Stimulated activated CD8-positive, alpha-beta memory T cell treated with anti-CD3 and anti-CD28 coated beads, Interleukin-12 subunit alpha, Interleukin-12 subunit beta, amount 100 ng/mL, for 1 hour (primary cell): ENCODE results near the gene AJUBA.
"Not testable (repeated sequence)": the region's sequence is repeated elsewhere in the genome, so short reads cannot be mapped to it uniquely, and the experiment has no call there.

Experiments used
- DNase-seq: peaks from one replicate; pipeline ENCODE4 v3.0.0-alpha.2; 2020; ENCODE audit warnings: low read depth

The AJUBA gene

GRCh38 chr14:23006188-23006534 lies 23.8 kb upstream of the AJUBA start:
- no peak for DNase-seq

DNA sequence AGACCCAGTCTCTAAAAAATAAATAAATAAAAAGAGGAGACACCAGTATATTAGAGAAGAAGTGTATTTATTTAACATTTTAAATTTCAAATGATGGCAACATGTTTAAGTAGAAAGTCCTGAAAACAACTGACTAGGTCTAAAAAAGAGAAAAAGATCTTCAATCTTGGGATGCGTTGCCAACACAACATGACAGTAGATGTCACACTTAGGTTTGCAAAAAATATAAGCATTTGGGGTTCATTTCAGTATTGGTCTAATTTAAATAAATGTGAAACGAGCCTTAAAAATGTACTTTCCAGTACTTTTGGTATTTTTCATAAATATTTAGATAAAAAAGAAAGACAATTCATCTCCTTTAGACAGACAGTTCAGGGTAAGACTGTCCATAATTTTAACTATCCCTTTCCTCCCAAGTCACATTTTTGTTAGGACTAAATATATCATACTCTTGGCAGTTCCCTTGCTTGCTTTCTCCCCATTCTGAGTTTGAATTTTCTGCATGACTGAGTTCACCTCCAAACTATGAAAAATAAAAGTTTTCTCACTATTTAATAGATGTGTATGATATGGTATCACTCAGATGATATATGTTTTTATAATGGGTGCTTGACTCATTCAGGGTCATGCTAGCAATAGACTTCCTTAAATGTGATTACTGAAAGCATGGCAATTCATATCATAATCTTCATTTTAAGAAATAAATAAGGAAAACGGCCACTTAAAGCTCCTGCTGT lies 23.3 kb upstream of the AJUBA start:
- DNase-seq = no peak

DNA sequence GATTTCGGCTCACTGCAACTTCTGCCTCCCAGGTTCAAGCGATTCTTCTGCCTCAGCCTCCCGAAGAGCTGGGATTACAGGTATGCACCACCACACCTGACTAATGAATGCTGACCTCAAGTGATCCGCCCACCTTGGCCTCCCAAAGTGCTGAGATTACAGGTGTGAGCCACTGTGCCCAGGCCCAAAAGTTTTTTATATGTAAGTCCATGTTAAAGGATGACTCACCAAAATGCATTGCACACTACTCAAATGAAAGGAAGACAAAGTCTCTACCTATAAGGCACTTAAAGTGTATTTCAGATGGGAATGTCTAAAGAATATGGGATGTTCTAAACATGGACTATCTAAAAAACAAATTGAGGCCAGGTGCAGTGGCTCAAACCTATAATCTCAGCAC lies 21.9 kb upstream of the AJUBA start:
- DNase-seq = not testable (repeated sequence)

DNA sequence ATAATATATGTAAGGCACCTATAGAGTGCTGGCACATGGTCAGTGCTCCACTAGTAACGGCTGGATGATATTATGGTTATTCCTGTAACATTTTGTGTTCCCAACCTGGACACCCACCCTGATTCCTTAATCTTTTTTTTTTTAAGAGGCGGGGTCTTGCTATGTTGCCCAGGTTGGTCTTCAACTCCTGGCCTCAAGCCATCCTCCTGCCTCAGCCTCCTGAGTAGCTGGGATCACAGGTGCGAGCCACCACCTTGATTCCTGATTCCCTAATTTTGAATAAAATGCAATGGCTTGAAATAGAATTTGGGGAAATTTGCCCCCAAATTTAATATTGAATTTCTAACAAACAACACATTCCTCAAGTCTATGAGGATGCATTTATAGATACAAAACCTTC lies 20.2 kb upstream of the AJUBA start:
- DNase-seq = no peak

DNA sequence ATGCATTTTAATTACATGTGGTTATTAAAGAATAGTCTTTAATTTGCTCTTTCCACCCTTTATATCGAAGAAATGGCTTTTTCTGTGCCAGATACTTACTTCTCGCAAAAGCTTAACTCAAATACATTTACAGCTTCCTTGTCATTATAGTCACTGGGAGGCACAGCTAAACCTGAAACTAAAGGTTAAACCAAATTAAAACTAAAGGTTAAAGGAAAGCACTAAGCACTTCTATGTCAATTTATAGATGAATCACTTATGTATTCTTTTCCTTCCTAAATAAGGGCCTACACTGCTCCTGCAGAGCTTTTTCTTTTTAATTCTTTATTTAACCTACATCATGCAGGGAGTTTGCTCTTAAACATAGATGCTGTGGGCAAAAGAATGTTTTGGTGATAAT lies 18.5 kb upstream of the AJUBA start:
- no peak for DNase-seq

DNA sequence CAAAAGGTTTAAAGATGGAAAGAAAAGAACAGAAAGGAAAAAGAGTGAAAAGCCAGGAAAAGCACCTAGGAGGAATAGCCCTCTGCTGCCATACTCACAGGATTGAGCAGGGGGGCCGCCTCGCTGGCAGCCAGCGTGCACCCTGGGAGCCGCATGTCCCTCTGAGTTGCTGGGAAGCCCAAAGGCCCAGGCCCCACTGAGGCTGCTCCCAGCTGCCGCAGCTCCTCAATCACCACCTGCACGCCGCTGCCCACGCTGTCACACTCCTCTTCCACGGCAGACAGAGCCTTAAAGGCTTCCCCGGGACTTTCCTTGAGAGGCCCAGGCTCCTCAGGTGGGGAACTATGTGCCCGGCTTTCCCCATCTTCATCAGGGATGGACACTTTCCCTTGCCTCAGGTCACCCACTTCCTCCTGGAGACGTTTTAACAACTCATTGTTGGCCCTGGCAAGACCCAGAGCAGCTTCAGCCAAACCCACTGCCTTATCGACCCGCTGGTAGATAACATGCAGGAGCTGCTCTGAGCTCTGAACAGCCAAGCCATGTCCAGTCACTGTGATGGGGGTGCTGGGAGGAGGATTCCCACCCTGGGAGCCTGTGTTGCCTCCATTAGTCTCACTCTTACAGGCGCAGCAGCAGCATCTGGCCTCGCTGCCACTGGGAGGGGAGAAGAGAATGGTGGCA lies 16.1 kb upstream of the AJUBA start:
- DNase-seq = no peak

DNA sequence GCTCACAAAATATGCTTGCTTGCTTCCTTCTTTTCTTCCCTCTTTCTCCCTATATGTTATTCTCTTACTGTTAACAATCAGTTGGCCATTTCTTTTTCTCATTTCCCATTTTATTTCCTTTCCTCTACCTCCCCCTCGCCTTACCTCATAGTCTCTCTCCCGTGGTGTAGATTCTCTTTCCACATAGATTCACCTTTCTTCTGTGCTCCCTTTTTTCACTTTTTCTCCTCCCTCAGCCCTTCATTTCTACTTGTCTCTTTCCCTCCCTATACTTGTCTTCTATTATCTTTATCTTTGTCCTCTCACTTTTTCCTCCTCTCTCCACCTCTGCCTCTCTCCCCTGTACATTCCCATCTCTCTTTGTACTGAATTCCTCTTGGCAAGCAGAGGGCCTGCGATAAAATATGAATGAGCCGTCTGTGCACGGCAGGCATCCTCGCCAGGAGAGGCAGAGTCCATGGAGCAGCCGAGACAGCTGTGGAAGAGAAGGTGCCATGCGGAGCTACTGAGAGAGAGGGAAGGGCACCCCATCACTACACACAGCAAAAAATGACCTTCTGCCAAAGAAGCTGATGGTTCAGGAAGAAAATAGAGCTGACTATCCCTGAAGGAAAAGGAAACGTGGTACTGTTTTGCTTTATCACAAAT lies 15.4 kb upstream of the AJUBA start:
- DNase-seq = no peak

DNA sequence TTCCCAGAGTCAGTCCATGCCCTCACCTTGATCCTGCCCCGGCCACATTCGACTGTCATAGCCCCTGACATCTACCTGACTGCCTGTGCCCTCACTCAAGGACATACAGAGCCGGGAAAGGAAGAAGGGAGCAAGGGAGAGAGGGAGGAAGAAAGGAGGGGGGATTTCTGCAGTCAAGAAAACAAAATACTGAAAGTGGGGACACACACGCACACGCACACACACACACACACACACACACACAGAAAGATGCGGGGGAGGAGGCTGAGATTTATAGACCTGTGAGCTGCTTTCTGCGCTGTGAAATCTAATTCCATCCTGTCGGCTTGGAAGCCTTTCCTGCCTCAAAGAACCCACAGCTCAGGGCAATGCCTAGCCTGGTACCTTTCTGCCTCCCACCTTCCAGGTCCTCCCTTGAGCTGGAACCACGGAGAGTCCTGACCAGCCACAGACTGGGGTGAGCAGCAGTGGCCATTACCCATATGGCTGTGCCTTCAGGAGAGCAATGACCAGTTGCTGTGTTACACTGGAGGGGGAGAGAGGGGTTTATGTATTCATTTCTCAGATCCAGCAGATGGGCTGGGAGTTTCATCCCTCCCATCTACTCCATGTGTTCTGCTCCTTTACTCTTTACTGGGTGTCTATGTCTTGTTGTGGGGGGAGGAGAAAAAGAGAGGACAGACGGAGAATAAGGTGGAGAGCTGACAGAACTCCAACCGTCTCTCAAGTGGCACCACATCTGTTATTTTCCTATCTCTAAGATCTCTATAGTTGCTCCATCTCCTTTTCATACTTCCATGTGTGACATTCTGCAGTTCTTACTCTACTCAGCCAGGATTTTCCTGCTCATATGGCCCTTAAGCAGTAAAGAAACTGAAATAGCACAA lies 14.7 kb upstream of the AJUBA start:
- no peak for DNase-seq

DNA sequence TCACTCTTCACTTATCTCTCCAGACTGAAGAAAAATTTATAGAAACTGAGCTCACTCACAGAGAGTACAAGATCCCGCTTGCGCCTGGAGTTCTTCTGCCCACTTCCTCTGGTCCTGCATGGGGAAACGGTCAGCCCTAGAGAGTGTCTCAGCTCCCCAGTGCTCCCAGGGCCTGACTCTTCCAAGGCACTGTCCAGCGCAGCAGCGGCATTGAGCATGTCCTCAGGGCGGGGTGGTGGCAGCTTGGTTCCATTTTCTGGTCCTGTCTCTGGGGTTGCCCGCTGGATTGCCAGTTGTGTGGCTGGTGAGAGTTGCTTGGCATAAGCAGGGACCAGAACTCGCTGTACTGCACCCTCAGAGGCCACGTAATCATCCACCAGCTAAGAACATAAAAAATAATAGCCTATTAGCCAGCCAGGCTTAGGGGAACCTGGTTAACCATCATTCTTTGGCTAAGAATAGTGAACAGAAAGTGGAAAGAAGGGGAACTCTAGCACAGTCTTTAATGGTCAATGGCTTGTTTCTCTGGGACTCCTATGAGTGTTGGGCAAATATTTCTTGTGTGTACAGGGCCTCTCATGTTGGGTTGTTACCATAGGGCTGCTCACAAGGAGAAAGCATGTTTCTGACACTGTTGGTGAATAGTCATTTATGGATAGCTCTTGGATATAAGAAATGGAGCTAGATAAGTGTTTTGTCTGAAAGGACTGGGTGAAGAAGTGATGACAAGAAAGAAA lies 13.7 kb upstream of the AJUBA start:
- DNase-seq = no peak

DNA sequence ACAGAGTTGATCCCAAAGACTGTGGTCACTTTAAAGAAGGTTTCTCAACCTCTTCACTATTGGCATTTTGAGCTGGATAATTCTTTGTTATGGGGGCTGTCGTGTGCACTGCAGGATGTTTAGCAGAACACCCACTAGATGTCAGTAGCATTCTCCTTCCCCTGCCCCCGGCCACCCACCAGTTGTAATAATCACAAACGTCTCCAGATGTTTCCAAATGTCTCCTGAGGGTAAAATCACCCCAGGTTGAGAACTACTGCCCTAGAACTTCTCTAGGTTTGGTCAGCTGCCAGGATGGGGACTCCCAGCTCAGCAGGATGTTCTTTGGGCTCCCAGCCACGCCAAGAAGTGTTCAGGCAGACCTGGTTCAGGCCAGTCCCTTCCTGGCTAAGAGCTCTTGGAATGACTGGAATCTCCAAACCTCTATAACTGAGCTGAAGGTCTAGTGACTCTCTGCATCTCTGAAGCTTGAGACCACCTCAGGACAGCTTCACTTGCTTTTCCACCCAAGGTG lies 12.5 kb upstream of the AJUBA start:
- DNase-seq = no peak

DNA sequence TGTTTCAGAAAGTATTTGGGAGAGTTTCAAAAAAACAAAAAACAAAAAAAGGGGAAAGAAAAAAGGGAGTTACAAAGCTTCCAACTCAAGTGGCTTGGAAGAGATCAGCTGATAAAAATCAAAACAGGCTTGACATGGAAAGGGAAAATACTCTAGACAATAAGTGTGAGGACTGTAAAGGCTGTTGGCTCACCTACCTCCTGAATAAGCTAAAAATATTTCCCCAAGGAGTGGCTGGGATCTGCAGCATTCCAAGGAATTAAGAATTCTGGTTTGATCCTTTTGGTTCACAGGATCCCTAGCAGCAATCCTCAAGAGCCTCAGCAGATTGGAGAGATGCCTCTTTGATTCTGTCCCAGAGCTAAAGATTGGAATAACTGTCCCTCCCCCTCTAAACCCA lies 11.2 kb upstream of the AJUBA start:
- no peak for DNase-seq

- no peak for DNase-seq
These were observed 9.5 kb upstream of the AJUBA start for GRCh38 chr14:22991852-22992251.

- no peak for DNase-seq
These were observed 4.9 kb upstream of the AJUBA start for GRCh38 chr14:22987291-22987690.

DNA sequence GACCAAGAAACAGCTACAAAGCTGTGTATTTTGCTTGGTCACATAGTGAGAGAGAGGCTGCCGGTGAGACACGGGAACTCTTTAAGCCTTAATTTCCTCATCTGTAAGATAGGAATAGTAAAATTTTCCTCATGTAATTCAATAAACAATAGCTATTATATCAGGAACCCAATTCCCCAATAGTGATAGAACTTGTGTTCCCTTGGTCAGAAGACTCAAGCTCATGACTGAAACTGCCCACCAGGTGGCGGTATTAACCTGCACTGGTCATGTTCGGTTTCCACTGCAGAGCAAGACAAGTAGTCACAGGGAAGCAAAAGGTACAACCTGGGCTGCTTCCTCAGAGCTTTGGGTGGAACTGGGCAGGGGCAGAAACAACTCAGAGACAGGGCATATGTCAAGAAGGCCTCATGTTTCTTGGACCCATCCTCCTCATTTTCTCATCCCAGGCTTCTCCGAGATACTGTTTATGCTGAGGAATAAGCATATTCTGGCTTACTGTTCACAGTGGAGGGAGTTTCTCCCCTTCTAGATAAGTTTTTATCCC lies 4.2 kb upstream of the AJUBA start:
- DNase-seq = peak; percentile 85

DNA sequence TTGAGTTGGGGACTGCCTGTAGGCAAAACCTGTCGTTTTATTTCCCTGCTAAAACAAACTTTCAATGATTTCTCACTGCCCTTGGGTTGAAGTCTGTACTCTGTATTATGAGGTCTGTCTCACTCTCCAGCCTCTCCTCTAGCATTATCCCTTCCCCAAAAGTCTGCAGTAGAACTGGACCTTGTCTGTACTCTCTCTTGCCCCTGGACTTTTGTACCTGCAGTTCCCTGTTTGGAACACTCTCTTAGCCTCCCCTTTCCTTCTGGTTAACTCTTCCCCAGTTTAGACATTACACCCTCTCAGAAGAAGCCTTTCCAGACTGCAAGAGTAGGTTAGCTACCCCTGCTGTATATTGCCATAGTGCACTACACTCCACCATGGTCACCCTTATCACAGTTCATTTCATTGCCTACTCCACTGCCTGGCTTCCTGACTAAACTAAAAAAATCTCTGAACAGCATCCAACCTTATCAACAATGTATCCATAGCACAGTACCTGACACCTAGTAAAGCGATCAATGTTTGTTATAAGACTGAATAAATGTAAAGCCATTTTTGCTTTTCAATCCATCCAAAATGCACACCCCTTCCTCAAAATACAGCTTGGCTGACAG lies 3.6 kb upstream of the AJUBA start:
- DNase-seq = no peak

DNA sequence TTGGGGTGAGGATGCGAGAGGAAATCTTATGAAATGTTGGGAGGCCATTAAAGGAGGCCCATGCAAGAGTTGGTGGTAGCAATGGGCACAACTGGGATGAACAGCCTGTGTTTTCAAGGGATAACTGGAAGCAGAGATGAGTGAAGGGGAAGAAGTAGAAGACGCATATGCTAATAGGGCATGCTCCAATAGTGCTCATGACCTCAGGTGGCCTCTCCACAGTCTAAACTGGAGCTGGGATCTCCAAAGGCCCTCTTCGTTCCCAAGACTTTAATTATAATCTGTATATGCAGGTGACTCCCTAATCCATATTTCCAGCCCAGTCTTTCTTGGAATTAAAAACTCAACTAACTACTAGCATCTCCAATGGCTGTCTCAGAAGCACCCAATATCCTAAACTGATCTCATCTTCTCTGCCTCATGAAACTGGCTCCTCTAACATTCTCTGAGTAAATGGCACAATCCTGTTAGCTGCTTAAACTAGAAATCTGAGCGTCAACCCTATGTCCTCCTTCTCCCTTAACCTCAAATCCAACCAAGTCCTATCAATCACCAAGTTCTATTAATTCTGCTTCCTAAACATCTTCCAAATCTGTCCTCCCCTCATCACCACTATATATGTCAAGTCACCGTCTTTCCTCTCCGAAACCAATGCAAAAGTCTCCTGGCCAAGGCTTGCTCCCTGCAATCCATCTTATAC lies 2.8 kb upstream of the AJUBA start:
- DNase-seq = no peak

GRCh38 chr14:22981876-22982476 lies 375 bp downstream of the AJUBA start:
- DNase-seq = no peak

- DNase-seq = no peak
These were observed 1.1 kb downstream of the AJUBA start for GRCh38 chr14:22981090-22981875.

GRCh38 chr14:22980672-22981089 lies 1.7 kb downstream of the AJUBA start:
- no peak for DNase-seq
